GM18517 (cell line): ENCODE measurements around the gene GLIS1.

Experiments used
- ATAC-seq: cut with Tn5 transposase; IDR thresholded peaks from one replicate; pipeline ENCODE4 v1.9.1; 2021; ENCODE audit warnings: mild to moderate bottlenecking, moderate library complexity; ENCODE audit not compliant: unreplicated experiment

The GLIS1 gene

GRCh38 chr1:53458634-53459033, 280.3 kb downstream of the GLIS1 start:
- ATAC-seq = no peak
